ENCODE measurements around the gene TYMS. TPM values are rescaled to one million over a fixed set of nuclear protein-coding genes. Genes with fewer than 3 reads are reported as not detected.

The TYMS gene
- total and polyA plus RNA-seq, 9 of the 15 experiments (the other 6 are each of a cell fraction or from before 2014, with no cell fraction given), result 69.1 to 409 (median 175) TPM

GRCh38 chr18:641224-641623 lies 16.2 kb upstream of the TYMS start:
- no TSS peak for BruUV-seq (replicated peaks)
- WGBS (ENCODE audit: insufficient coverage, low coverage, missing lambda C conversion rate), result 47% methylated on average over 6 of the region's 6 CpGs
- no peak overlapping the region for H3K27ac ChIP-seq (ENCODE audit: extremely low read depth, low read depth, low read length)
- DNase-seq (ENCODE audit: extremely low read depth in 1 of 4, low spot score in 3 of 4) (no peak), FAIRE-seq (no peak), ATAC-seq (no peak)
- no peak overlapping the region for H3K4me3 ChIP-seq
- intact Hi-C loops (cut with micrococcal nuclease), result no loop called here
- H3K9ac ChIP-seq (ENCODE audit: insufficient read depth in 1 of 2, low read depth in 2 of 2, low read length in 2 of 2), result no peak overlapping the region
- no peaks in the 10 kb centered on the region for H3K27me3 ChIP-seq (ENCODE audit: control insufficient read depth in 2 of 2, insufficient read depth in 2 of 2, low read length in 2 of 2)
- in situ Hi-C loops (cut with MboI), result no loop called here
- no peaks in the 10 kb centered on the region for H3K9me3 ChIP-seq (replicated peaks; ENCODE audit: control insufficient read depth, insufficient read depth, low read depth, low read length)
- peak overlapping the region; percentile 37; the same call in 1 of the 2 replicates for H2AFZ ChIP-seq (ENCODE audit: low read depth, low read length)
- H3K79me2 ChIP-seq (ENCODE audit: control insufficient read depth, insufficient read depth, low read length), result no peaks in the 10 kb centered on the region
- H3K4me1 ChIP-seq (replicated peaks in 1 of 2; ENCODE audit: control insufficient read depth in 2 of 2, insufficient read depth in 2 of 2, low read length in 2 of 2), result no peaks in the 10 kb centered on the region
- ChIA-PET POLR2A (interaction anchor here (1.7 to 2.0 kb wide), 3 partner anchors 10 to 16 kb away, joined by 6 to 16 read pairs (median 10); partner anchors contain the start of gene TYMS), CTCF (ENCODE audit: low intra/inter-chr PET ratio) (no interaction called here)
- no peaks in the 10 kb centered on the region for H4K20me1 ChIP-seq (replicated peaks; ENCODE audit: control insufficient read depth, insufficient read depth, low read length)
- no peaks in the 10 kb centered on the region for H3K9me1 ChIP-seq (ENCODE audit: control insufficient read depth, insufficient read depth, low read length)
- no peak overlapping the region for H3K4me2 ChIP-seq (ENCODE audit: insufficient read depth, low read length)
- TF ChIP-seq GABPB1 (CRISPR knock-in tag; IDR thresholded peaks at IDR 0.05) (peak; percentile 81), CHAMP1 (IDR thresholded peaks at IDR 0.05) (no peak), NR2C1 (IDR thresholded peaks at IDR 0.05) (peak; percentile 92), NR2C1 (tag; IDR thresholded peaks at IDR 0.05) (peak; percentile 88), NR2C2 (CRISPR knock-in tag; IDR thresholded peaks at IDR 0.05) (peak; percentile 92), NR2C2 (tag; IDR thresholded peaks at IDR 0.05) (peak; percentile 73)
- H3K36me3 ChIP-seq (ENCODE audit: control insufficient read depth, insufficient read depth, low read length), result no peaks in the 10 kb centered on the region
